ENCODE data around the gene KBTBD8.

The KBTBD8 gene

GRCh38 chr3:67044295-67044694, 46.2 kb downstream of the KBTBD8 start:
- peak; percentile 3 for DNase-seq (ENCODE audit: low spot score)

GRCh38 chr3:67044955-67045354, 46.8 kb downstream of the KBTBD8 start:
- no peak for DNase-seq (ENCODE audit: low spot score)

- no peak for DNase-seq (ENCODE audit: low spot score)
These were observed 47.8 kb downstream of the KBTBD8 start for GRCh38 chr3:67045711-67046465.

- DNase-seq (ENCODE audit: low spot score) = no peak
These were observed 48.9 kb downstream of the KBTBD8 start for GRCh38 chr3:67047051-67047450.

DNA sequence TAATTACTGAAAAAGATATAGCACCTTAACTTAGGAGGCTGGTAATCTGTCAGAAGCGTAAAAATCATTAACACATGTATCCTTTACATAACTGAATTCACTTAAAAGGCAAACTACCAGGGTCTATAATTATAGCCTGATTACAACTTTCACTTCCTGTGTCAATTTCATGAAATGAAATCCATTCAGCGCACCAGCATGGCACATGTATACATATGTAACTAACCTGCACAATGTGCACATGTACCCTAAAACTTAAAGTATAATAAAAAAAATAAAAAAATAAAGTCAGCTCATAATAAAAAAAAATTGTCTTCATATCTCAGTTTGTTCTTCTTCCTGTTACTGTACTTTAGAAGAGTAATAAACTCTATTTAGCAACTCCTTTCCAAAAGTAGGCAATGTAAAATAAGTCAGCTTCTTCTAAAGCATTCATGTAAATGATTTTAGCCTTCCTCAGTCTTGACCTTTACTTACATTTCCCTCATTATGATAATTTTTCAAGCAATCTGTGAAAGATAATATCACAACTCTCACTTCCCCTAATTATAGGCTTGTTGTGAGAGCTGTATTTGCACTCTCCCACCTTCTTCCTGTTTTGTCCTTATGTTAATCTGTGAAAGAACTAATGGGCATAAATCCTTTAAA, 50.1 kb downstream of the KBTBD8 start:
- no peak for DNase-seq (ENCODE audit: low spot score)

DNA sequence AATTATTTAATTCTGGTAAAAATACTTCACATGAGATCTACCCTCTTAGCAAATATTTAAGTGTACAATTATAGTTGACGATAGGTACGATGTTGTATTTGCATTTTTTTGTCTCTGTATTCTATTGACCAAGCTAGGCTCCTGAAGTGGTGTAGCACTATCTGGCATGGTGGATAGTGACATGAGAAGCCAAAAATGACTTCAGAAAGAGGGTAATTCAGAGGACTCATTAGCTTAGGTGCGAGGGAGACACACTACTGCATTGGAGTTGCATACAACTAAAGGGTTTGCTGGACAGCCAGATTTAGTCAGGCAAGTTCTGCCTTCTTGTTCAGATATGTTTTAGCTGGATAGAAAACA, 50.6 kb downstream of the KBTBD8 start:
- no peak for DNase-seq (ENCODE audit: low spot score)

DNA sequence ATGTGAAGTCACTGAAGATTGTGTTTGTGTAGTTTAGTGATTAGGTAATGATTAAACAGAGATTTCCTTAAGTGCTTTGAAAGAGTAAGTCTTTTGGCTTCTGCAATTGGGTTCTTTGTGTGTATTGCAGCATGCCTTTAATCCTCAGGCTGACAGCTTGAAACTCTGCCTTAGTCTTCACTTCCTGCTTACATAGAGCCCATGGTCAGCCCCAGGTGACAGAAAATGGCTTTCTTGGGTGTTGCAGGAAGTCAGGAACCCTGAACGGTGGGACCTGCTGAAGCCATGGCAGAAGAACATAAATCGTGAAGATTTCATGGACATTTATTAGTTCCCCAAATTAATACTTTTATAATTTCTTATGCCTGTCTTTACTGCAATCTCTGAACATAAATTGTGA, 61.3 kb downstream of the KBTBD8 start:
- DNase-seq (ENCODE audit: low spot score) = no peak

All from GM03348 (cell line).